ENCODE results near the gene ROBO1.

GRCh38 chr3:79027593-79027992 lies 740.2 kb downstream of the ROBO1 start:
- TF ChIP-seq POLR2A (IDR thresholded peaks at IDR 0.05; ENCODE audit: low read depth, low read length) (no peak), POLR2AphosphoS5 (IDR thresholded peaks at IDR 0.05; ENCODE audit: low read depth, low read length) (no peak)

Data from GM12892 (cell line).